HG02642 (cell line): ENCODE results near the gene ADAM22.

Source experiments
- ATAC-seq: cut with Tn5 transposase; IDR thresholded peaks from one replicate; pipeline ENCODE4 v1.9.1; 2021; ENCODE audit warnings: mild to moderate bottlenecking; ENCODE audit not compliant: unreplicated experiment, poor library complexity

ADAM22 gene

DNA sequence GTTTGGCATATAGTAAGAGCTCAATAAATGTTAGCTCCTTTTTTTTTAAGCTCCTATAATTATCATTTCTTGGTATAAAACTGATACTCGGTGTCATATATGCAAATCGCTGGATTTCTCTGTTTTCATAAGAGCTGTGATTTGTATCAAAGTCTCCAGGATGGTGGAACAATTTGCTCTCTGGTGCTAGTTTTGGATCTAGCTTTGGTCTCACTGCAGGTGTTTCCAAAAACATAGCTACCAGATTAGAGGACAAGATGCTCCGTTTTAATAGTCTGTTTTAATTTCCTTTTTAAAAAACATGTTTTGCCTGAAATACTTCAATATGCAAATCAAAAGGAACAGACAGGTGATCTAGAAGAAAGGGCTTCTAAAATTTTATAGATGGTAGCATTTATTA, 25.3 kb downstream of the ADAM22 start:
- no peak for ATAC-seq

DNA sequence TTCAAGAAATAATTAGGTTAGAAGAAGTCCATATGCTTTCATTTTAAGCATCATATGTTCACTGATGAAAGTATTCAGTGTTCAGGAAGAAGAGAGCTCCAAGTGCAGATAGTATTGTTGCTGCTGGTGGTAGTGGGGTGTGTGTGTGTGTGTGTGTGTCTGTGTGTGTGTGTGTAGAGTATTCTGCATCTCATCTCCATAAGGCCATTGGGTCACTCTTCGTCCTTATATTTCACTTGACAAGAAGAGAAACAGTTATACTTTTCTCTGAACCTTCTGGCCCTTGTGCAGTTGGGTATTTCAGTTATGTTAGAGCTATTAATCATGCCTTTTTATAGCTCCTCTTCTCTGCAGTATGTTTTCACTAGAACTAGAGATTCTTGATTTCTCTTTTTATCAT, 26.2 kb downstream of the ADAM22 start:
- ATAC-seq: no peak

DNA sequence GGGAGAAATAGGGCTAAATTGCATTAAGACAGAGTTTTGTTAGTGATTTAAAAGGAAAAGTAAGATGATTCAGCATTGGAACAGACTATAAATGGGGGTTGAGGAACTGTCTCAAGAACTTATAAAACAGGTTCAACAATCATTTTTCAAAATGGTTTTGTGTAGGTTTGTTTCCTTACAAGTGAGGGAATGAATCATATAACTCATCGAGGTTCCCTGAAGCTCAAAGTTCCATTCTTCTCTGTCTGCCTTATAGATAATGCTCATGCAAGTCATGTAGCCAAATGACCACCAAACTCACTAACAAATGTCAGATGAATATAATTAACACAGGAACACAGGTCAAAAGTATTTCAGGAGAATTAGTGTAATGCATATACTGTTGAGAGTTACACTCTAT, 27.7 kb downstream of the ADAM22 start:
- ATAC-seq: no peak

DNA sequence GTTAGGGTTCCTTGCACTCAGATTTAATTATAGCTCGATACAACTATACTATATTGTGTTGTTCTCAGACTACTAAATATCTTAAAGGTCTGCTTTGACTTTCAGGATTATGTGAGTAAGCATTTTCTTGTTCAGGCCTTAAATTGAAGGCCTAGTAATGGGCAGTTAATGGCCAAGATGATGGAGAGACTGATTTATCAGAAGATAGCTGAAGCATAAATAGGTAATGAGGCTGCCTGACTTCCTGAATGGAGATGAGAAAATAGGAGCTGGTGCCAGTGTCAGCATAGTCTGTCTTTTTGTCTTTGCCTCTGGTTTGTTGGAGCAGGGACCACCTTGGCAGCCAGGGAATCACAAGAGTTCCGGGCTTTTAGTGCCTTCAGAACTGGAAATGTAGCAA, 32.2 kb downstream of the ADAM22 start:
- ATAC-seq: no peak

DNA sequence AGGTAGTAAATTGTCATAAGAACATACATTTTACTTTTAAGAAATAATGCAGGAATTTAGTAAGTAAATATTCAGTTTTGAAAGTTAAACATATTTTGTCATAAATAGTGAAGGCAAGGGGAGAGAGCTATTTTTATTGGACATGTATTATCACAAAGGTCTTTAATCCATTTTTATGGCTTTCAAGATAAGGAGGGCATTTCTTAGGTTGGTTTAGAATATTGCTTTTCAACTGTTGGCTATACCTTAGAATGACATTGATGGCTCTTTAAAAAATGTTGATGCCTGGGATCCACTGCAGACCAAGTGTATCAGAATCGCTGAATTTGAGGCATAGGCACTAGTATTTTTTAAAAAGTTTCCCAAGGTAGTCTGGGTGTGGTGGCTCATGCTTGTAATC, 34.0 kb downstream of the ADAM22 start:
- no peak for ATAC-seq

DNA sequence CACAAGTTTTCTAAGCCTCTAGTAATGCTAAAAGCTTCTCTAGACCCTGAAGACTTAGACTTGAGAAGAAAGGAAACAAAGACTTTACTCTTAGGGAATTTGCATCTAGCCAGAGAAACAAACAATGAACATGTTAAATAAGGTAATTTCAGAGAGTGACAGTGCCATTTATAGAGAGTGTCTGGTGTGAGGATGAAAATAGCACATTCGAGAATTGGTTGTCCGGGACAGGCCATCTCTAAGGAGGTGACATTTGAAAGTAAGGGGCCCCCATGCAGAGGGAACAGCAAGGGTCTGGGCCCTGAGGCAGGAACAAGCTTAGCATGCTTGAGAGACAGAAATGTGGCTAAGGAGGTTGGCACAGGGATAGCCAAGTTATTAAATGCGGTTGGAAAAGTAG, 48.1 kb downstream of the ADAM22 start:
- ATAC-seq: no peak

DNA sequence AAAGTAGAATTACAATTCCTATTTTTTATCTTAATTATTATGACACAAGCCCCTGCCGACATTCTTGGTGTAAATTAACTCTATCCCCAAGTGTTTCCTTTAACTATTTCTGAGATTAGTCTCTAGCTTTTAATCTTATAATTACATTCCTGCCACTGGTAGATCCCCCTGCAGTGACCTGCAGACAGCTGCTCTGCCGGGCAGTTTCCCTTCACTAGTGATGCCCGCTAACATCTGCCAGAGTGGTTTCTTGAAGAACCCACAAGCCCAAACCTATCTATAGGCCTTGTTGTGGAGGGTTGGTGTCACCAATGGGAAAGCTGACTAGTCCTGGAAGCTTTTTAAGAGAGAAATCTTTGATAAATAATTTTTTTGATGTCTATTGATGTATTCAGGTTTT, 50.0 kb downstream of the ADAM22 start:
- no peak for ATAC-seq

DNA sequence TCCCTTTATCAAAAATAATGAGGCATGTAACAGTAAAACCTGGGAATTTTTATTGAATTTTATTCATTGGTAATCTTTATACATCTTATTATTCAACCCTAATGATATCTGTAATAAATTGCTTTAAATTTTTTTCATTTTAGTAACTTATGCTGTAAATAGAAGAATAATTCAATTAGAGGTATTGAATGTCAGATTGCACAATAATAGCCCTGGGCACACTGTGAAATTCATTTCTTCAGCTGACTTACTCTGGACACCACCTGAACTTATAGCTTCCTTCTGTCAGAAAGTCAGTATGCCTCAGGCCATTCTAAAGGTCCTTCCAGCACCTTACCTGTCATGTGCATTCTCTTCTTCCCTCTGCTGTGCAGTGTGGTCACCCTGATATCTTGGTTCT, 59.2 kb downstream of the ADAM22 start:
- no peak for ATAC-seq

DNA sequence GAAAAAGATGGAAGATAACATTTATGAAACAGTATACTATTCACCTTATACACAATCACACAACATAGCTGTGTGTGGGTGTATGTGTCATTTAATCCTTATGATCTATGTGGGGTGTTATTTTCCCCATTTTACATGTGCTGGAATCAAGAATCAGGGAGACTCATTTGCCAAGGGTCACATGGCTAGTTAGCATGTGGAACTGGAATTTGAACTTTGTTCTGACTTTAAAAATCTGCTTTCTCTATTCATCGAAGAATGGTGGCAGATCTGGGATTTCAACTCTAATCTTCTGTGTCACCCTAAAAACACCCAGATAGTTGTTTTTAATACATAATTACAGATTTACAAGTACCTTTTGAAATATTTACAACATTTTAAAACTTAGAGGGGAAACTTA, 65.2 kb downstream of the ADAM22 start:
- ATAC-seq: no peak

DNA sequence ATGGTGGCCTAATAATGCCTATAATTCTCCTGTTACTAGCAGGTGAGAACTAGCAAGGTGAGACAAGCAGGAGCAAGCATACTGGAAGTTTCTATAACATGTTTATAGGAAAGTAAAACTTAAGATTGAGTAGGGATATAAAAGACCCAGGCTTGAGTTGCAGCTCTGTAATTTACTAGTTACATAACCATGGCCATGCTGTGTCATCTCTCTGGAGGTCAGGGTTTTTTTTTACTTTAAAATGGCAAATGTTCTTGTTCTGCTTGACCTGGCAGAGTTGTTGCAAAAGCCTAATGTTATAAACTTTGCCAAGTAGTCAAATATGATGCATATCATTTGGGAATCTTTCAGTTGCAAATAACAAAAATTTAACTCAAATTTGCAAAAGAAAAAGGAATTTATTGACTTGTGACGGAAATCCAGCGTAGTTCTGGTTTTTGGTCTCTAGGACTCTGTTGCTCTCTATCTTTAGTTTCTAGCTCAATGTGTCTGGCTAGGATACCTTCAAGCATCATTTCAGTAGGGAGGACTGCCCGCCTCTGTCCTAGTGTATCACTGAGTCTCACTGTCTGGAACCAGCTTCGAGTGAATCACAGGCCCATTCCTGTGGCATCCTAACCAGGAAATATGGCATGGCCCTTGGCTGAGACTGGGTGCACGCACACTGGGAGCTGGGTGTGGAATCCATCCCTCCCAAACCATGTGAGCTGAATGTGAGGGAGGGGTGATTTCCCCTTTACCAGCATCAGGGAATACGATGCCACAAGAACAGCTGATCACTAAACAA, 67.9 kb downstream of the ADAM22 start:
- no peak for ATAC-seq

DNA sequence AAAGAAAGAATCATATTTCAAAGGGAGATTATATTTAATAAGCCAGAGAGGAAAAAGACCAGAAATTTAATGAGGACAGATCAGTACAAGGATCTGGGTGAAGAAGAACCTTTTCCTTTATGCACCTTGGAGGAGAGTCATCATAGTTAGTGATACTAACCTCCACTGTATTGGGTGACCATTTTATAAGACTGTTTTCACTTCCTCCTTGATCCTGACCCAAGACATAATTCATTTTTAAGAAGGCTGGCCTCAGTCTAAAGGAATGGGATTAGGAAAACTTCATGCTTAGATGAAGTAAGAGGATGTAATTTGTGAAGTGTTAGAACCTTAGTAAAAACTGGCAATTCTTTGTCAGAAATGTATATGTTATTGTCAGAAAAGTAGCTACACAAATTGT, 68.6 kb downstream of the ADAM22 start:
- no peak for ATAC-seq

DNA sequence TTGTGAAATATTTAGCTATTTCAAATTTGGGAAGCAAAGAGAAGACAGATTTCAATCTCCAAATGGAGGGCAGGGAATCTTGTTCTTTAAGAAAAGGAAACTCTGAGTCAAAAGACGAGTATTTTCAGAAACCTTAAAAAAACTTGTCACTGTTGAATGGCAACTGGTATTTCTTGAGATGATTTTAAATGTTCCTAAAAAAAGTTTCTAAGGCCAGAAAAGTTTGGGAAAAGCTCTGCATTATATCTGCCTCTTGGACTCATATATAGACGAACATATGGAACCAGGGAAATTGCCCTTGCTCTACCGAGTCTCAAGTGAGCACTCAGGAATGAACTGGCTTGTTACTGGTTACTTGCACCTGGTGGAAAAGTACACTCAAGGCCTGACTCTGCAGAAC, 69.5 kb downstream of the ADAM22 start:
- no peak for ATAC-seq

DNA sequence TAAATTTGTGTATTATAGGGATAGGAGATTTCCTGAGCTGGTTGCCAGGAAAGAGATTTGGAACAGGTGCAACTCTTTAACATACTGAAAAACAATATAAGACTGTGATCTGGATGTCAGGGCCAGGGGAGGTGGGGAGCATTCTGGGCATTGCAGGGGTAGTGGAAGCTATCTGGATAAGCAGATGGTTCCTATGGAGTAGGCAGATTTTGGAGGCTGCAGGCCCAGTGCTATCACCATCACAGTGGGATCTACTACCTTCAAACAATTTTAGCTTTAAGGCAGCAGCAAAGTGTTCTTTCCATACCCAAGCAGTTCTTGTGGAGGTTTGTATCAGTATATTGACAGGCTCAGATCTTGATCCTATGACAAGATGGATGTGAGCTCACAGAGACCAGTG, 71.1 kb downstream of the ADAM22 start:
- ATAC-seq: no peak

DNA sequence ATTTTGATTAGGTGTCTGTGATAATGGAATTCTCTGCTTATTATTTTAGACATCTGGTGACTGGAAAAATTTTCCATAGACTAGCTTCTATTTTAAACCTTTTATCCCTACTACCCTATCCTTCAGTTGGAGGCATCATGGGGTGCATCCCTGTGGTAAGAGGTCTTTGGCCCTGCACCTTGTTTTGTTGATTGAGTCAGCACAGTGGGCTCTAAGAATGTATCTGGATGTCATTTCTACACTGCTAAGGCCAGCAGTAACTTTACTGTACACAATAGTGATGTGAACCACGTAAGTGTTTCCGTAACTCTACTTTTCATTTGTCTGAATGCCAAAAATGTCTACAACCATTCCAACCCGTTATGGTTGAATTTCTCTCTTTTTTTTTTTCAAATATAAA, 75.6 kb downstream of the ADAM22 start:
- no peak for ATAC-seq

DNA sequence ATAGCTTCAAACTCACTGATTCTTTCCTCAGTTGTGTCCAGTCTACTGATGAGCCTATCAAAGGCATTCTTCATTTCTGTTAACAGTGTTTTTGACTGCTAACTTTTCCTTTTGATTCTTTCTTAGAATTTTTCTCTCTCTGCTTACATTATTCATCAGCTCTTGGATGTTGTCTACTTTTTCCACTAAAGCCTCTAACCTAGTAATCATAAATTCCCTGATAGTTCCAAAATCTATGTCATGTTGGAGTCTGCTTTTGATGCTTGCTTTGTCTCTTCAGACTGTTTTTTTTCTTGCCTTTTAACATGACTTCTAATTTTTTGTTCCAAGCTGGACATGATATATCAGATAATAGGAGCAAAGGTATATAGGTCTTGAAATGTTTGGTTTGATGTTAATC, 78.0 kb downstream of the ADAM22 start:
- ATAC-seq: no peak

DNA sequence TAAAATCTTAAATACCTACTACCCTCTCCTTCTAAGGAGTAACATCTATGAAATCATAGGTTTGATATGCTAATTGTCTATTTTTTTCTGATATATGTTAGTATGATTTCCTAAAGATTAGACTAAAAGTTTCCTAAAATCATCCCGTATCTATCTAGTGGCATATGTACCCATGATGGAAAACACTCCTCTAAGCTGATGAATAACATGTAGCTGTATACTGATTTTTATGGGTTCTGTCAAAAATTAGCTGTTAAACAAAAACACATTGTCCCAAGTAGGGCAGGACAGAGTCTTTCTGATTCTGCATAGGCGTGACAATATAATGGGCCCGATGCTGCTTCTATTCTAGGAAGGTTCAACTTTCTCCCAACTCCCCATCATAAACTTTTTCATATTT, 79.9 kb downstream of the ADAM22 start:
- no peak for ATAC-seq

DNA sequence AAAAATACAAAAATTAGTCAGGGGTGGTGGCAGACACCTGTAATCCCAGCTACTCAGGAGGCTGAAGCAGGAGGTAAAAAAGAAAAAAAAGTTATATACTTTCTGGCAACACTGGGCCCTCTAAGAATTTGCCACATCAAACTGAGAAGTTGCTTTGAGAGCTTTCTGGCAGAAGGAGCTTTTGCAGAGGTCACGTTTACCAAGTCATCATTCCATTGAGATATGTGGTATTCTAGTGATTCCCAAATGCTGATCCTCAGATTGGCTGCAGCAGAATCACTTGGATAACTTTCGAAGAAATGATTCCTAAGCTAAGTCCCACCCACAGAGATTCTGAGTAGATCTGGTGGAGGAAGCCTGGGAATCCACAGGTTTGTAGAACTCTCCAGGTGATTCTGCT, 80.5 kb downstream of the ADAM22 start:
- ATAC-seq: no peak

DNA sequence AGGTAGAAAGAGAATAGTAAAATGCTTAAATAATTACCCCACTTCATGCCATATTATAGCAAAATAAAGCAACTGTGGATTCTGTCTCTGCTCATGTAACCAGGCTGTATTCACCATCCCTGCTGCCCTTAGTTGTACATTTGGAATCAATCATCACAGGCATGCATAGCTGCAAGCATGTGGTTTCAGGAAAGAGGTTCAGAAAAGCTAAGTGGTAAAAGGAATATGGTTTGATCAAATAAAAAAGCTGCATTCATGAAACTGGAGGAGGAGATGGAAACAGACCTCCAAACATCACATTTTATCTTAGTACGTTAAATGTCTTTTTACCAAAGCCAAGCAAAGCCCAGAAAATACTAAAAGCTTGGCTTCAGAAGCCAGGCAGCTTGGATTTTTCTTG, 81.3 kb downstream of the ADAM22 start:
- ATAC-seq: no peak

DNA sequence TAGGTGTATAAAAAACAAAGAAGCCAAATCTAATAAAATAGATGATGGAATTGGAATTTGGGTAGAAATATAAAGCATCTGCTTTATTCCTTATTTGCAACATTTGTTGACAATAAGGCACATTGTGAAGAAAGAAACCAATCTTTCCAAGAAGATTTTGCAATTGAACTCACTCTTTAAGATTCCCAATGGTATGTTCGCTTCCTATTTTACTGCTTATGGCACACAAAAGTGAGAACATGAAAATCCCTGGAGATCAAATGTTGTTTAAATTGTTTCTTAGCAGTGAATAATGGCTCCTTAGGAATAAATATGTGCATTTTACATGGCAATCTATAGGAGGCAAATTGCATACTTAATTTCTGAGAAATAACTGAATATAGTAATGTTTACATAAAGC, 84.5 kb downstream of the ADAM22 start:
- ATAC-seq: no peak

DNA sequence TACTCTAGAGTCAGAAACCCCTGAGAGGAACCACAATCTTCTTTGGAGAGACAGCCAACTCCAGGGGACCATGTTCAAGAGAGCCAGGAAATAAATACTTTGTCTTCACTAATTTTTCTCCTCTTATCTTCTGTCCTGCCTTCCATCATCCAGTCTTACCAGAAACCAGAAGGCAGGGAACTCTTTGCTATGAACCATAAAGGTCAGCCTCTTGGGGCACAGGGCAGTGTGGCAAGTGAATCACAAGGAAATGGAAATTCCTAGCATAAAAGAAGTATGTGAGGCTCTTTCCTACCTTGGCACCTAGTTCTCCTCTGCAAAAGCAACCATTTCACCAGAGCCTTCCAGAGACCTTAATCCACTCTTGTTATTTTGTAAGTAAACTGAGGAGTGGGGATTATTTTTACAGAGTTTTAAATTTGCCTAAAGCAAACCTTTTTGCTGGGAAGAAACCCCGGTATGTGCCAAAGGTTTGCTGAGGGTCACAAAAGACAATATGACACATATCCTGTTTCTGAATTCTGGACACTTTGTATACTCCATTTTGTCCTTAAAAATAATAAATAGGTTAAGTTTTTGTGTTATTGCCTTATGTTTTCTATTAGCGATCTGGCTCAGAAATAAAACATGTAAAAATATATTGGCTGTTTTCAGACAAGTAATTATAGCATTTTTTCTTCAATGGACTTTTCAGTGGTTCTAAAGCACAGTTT, 87.1 kb downstream of the ADAM22 start:
- ATAC-seq: no peak

DNA sequence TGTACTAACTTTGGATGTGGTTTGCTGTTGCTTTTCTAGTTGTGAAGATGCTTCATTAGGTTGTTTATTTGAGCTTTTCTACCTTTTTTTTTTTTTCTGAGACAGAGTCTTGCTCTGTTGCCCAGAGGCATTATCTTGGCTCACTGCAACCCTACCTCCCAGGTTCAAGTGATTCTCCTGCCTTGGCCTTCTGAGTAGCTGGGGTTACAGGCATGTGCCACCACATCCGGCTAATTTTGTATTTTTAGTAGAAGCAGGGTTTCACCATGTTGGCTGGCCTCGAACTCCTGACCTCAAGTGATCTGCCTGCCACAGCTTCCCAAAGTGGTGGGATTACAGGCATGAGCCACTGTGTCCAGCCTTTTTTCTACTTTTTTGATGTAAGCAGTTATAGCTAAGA, 93.7 kb downstream of the ADAM22 start:
- no peak for ATAC-seq

DNA sequence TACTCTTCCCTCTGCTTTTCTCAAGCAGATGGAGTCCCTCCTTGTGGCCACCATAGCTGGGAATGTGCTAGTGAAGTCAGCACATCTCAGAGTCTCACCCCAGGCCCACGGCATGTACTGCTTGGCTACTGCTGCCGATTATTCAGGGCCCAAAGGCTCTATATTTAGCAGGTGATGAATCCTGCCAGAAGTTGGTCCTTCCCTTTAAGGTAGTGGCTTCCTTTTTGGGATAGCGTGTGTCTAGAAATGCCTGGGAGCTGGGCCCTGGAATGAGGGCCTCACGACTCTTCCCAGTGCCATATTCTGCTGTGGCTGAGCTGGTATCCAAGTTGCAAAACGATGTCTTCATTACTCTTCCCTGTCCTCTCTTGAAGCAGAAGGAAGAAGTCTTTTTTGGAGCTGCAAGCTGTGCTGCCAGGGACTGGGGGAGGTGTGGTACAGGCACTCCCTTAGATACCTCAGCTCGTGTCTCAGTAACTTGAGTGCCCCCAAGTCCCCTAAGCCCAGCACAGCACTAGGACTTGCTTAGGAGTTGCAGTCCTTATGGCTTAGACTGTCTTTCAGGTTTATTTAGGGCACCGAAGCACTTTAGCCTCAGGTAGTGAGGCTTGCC, 100.1 kb downstream of the ADAM22 start:
- ATAC-seq: no peak
